GM10266 (cell line): ENCODE data around the gene HOXA7.

Experiments
- DNase-seq: peaks from one replicate; pipeline ENCODE4 v3.0.0; 2012; ENCODE audit errors: extremely low spot score
- CTCF ChIP-seq: IDR thresholded peaks from 2 replicates; pipeline ENCODE4 v1.5.1; 2012; ENCODE audit warnings: mild to moderate bottlenecking, low read depth; ENCODE audit not compliant: control insufficient read depth, insufficient read depth; ENCODE audit errors: missing control alignments

Gene HOXA7

GRCh38 chr7:27165089-27165995 lies 8.9 kb upstream of the HOXA7 start, which contains the start of gene HOXA9:
Gene HOXA9, minus strand, starts transcription at chr7:27165537. Its CDS starts 80 bp downstream, at chr7:27165457.
- no peak for TF ChIP-seq CTCF
- DNase-seq, result no peak

- no peak for DNase-seq
- TF ChIP-seq CTCF, result no peak
These were observed 8.1 kb upstream of the HOXA7 start for GRCh38 chr7:27164367-27165088.

GRCh38 chr7:27164045-27164366 lies 7.5 kb upstream of the HOXA7 start:
- no peak for TF ChIP-seq CTCF
- no peak for DNase-seq

GRCh38 chr7:27163288-27164044 lies 7.0 kb upstream of the HOXA7 start:
- no peak for DNase-seq
- TF ChIP-seq CTCF, result no peak

GRCh38 chr7:27162561-27163287 lies 6.2 kb upstream of the HOXA7 start:
- DNase-seq, result no peak
- no peak for TF ChIP-seq CTCF

- no peak for DNase-seq
These were observed 5.5 kb upstream of the HOXA7 start for GRCh38 chr7:27161721-27162560.

More at GRCh38 chr7:27161721-27162560, 5.5 kb upstream of the HOXA7 start:
- TF ChIP-seq CTCF, result no peak
